C4-2B (cell line): ENCODE results near the gene IL16.
A peak's percentile ranks its signal among the peaks of the same experiment; 100 is the strongest.

Experiments
- H3K27ac ChIP-seq: fragments of 450-650 bp; 2 replicates; pipeline ENCODE4 v1.5.1; 2017
- ZFX ChIP-seq: fragments of 450-650 bp; IDR thresholded peaks from 2 replicates; pipeline ENCODE4 v1.6.1; 2017
- TF ChIP-seq, protein P1 (sequence below): fragments of 450-650 bp; conservative IDR thresholded peaks from 2 replicates; pipeline ENCODE4 v1.5.1; 2017; ENCODE audit warnings: mild to moderate bottlenecking

IL16 gene

DNA sequence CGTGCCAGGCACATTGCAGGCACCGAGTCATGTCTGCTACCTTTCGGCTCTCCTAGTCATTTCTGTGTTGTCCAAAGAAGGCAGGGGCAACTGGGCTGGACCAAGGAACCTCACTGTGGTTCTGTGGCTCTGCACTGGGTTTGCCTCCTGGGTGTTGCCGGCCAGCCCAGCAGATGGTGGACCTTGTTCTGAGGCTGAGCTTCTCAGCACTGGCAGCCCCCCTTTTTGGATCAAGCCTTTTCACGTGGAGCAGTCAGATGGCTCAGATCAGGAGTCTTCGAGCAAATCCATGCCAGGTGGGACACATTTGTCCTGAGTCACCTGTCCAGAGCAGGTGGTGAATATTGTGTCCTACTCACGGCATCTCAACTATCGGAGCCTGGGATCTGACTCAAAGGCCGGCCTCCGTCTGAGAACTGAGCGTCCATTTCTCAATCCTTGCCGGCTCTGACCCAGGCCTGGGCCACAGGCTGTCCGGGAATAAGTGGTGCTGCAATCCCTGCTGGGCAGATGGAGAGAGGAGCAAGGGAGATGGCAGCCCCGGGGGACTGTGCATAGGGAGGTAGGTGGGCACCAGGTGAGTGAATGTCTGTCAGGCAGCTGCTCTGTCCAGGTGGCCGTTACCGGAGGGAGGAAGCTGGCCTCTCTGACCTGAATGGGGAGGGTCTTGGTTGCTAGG, at the start of gene IL16:
IL16 (plus strand) TSS at position 304 of the 679 bp plus-strand sequence. CDS start 28,521 bp downstream, outside the sequence.
- TF ChIP-seq ZFX: no peak
- TF ChIP-seq, protein P1, sequence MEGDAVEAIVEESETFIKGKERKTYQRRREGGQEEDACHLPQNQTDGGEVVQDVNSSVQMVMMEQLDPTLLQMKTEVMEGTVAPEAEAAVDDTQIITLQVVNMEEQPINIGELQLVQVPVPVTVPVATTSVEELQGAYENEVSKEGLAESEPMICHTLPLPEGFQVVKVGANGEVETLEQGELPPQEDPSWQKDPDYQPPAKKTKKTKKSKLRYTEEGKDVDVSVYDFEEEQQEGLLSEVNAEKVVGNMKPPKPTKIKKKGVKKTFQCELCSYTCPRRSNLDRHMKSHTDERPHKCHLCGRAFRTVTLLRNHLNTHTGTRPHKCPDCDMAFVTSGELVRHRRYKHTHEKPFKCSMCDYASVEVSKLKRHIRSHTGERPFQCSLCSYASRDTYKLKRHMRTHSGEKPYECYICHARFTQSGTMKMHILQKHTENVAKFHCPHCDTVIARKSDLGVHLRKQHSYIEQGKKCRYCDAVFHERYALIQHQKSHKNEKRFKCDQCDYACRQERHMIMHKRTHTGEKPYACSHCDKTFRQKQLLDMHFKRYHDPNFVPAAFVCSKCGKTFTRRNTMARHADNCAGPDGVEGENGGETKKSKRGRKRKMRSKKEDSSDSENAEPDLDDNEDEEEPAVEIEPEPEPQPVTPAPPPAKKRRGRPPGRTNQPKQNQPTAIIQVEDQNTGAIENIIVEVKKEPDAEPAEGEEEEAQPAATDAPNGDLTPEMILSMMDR: no peak

DNA sequence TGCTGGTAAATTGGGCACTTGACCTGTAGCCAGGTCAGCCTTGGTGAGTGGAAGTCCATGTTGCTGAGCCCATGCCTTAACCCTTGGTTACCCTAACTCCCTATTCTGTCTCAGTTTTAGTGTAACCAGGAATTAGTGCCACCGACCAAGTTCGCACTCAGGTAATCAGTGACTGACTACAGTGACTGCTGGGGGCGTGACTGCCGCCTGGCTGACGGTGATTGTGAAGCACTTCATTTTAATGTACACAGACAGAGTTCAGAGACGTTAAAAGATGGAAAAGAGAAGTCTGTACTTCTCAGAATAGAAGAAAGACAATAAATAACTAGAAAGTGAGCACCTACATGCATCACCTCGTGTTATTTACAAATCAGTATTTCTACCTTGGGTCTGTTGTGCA, 45.3 kb upstream of the IL16 start:
- H3K27ac ChIP-seq: no peak overlapping the region
- TF ChIP-seq, protein P1: no peak
- no peak for TF ChIP-seq ZFX

More for the DNA sequence above, at the start of gene IL16:
- no peak within 1 kb of the TSS for H3K27ac ChIP-seq

DNA sequence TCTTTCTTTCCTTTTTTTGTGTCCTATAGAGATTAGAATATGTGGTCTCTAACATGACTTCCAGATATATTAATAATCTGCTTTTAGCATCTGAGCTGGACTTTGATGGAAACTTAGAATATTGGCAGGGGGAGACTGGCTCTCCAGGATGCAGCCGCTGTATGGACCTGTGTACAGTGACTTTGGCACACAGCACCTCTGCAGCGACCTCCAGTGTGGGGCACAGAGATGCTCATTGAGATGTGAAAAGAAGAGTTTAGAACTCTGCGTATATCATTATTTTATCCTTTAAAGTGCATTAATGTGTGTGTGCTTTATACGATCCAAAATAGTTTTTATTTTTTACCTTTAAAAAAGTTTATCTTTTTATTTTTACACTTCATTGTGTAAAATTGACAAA, 44.3 kb upstream of the IL16 start:
- no peak overlapping the region for H3K27ac ChIP-seq
- TF ChIP-seq ZFX: no peak
- TF ChIP-seq, protein P1: peak; percentile 18

DNA sequence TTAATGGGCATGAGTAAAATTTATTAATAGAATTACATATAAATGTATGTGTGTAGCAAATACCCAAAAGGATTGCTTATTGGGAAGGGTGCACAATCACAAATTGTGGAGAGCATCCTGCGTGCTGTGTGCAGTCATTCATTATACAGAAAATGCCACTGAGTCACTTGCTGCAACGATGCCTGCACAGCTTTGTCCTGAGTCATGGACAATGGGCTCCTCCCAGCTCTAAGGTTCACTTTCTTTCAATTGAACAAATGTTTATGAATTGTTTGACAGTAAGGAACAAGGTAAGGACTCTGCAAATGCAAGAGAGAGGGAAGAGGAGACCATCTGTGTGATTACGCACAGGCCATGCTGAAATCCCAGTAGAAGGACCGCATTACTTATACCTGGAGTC, 43.9 kb upstream of the IL16 start:
- no peak overlapping the region for H3K27ac ChIP-seq
- TF ChIP-seq ZFX: no peak
- TF ChIP-seq, protein P1: no peak

DNA sequence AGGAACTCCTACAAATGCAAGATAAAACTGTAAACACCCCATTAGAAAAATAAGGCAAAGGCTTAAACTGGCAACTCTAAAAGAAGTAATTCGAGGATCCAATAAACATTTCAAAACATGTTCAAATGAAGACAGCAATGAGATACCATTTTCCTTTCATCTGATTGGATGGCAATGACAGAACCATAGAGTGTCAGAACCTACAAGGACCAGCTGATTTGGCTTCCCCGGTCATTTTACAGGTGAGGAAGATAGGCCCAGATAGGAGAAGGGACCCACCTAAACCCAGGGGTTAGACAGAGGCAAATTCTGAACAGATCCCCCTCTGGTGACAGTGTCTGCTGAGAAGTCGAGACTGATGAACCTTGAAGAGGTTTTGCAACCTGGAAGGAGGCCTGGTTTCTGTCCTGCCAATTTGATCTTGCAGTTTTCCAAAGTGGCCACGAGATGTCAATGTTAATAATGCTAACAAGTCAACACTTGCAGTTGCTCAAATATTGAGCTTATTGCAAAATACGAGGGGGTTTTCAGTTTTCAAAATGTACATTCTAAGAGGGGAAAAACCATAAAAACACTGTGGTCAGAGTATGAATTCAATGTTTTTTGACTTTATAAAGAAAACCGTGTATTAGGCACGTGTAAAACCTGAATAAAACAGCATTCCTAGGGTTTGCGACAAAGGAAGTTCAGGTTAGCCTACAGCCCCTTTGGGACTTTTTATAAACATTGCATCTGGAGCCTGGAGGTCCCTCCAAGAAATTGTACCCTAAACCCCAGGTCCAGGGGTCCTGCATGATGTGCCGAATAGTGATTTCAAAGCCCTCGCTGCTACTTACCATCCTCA, 41.1 kb upstream of the IL16 start:
- no peak overlapping the region for H3K27ac ChIP-seq
- no peak for TF ChIP-seq ZFX
- TF ChIP-seq, protein P1: peak; percentile 82

DNA sequence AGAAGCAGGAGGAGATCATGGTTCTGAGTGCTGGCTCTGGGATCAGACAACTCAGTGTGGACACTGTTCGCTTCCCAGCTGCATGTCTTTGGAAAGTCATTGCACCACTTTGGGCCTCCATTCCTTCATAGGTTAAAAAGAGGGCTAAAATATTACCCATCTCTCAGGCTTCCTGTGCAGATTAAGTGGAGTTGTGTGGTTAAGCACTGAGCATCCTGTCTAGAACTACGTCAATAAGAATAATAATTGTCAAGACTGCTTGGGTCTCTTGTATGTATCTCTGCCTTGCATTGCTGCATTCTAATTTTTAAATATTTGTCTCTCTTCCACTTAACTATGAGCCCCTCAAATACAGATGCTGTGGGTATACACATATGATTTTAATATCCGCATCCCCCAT, 40.4 kb upstream of the IL16 start:
- TF ChIP-seq ZFX: no peak
- TF ChIP-seq, protein P1: no peak
- no peak overlapping the region for H3K27ac ChIP-seq
